Spleen (tissue), 11 donors: ENCODE results near the gene RNPS1. TPM values are rescaled to one million over a fixed set of nuclear protein-coding genes. Genes with fewer than 3 reads are reported as not detected.
A peak's percentile ranks its signal among the peaks of the same experiment; 100 is the strongest.
"Not testable (repeated sequence)": the region's sequence is repeated elsewhere in the genome, so short reads cannot be mapped to it uniquely, and the experiment has no call there.

Experiments
- DNase-seq: peaks from one replicate; pipeline ENCODE4 v3.0.0-alpha.2; 2020
- H3K27ac ChIP-seq, 8 donors: fragments of 200-600 bp; sonication (generic) in 7 of 8; 1 replicate in 4 of 8; 2 replicates in 4 of 8; pipeline versions ENCODE4 v1.5.0 to v1.8.0; 2016 to 2021; ENCODE audit warnings: inconsistent platforms in 4 of 8, mild to moderate bottlenecking in 4 of 8, moderate library complexity in 1 of 8
- H3K27me3 ChIP-seq, 7 donors: fragments of 200-600 bp; sonication (generic) in 6 of 7; replicated peaks in 1 of 7; 1 replicate in 4 of 7; 2 replicates in 3 of 7; pipeline versions ENCODE4 v1.5.0 to v1.8.0; 2016 to 2021; ENCODE audit warnings: inconsistent platforms in 3 of 7, mild to moderate bottlenecking in 1 of 7
- H3K36me3 ChIP-seq, 6 donors: fragments of 200-600 bp; sonication (generic) in 5 of 6; 1 replicate in 4 of 6; 2 replicates in 2 of 6; pipeline versions ENCODE4 v1.5.0 to v1.8.0; 2016 to 2021; ENCODE audit warnings: inconsistent platforms in 2 of 6
- H3K4me1 ChIP-seq, 6 donors: fragments of 200-600 bp; sonication (generic) in 5 of 6; 1 replicate in 3 of 6; 2 replicates in 3 of 6; pipeline versions ENCODE4 v1.5.0 to v1.8.0; 2016 to 2021; ENCODE audit warnings: inconsistent platforms in 3 of 6
- H3K4me3 ChIP-seq, 8 donors: fragments of 200-600 bp; sonication (generic) in 7 of 8; 1 replicate in 4 of 8; 2 replicates in 4 of 8; pipeline versions ENCODE4 v1.5.0 to v1.8.0; 2016 to 2021; ENCODE audit warnings: inconsistent platforms in 4 of 8, mild to moderate bottlenecking in 4 of 8, moderate library complexity in 2 of 8
- H3K9me3 ChIP-seq, 8 donors: fragments of 200-600 bp; sonication (generic) in 7 of 8; 1 replicate in 4 of 8; 2 replicates in 4 of 8; pipeline versions ENCODE4 v1.5.0 to v1.8.0; 2016 to 2021; ENCODE audit warnings: inconsistent platforms in 4 of 8
- CTCF ChIP-seq, 11 experiments: fragments of 200-600 bp in 7 of 11; fragments of 450-650 bp in 4 of 11; sonication (generic) in 4 of 11; IDR thresholded peaks in 8 of 11; conservative IDR thresholded peaks in 3 of 11; 1 replicate in 7 of 11; 2 replicates in 4 of 11; pipeline versions ENCODE4 v1.4.0 to v1.8.0; 2016 to 2021; ENCODE audit warnings: antibody characterized with exemption in 11 of 11, inconsistent platforms in 4 of 11, mild to moderate bottlenecking in 1 of 11
- POLR2A ChIP-seq, 3 donors: fragments of 450-650 bp; IDR thresholded peaks; one replicate each; pipeline ENCODE4 v1.5.1; 2017; ENCODE audit warnings: antibody characterized with exemption in 3 of 3, mild to moderate bottlenecking in 1 of 3
- POLR2AphosphoS5 ChIP-seq, 3 donors: sonication (generic); formaldehyde crosslinking; IDR thresholded peaks; one replicate each; pipeline ENCODE4 v1.5.1; 2017; ENCODE audit warnings: antibody characterized with exemption in 3 of 3
- WGBS, 5 donors: extraction: QIAGEN DNeasy Blood & Tissue Kit in 3 of 5; methylation state at CpG; one replicate each; pipeline versions ENCODE4 v1.1.5 to v1.1.7; 2013 to 2018; 5-methylcytosine and 5-hydroxymethylcytosine counted together
- intact Hi-C: fragments of 100-400 bp; cut with DNase I; formaldehyde crosslinking; loops from one replicate; pipeline ENCODE4 v1.15.0; 2023; ENCODE audit warnings: low total_unique reads
- polyA plus RNA-seq, 3 donors: library from polyadenylated mRNA; stranded (reverse); fragments of 200-250 nt; gene quantifications; one replicate each; pipeline ENCODE4 v1.2.1, GENCODE V29; 2013
- total RNA-seq, 7 donors: library from RNA; depleted of rRNA in 3 of 7; stranded (reverse); fragments of >200 nt in 3 of 7; fragmentation: NEBNext Ultra II Directional in 4 of 7; extraction: Animal tissue kit (Norgen Biotek cat#: 25700) in 4 of 7; gene quantifications; one replicate each; pipeline versions ENCODE4 v1.1.0 to v1.2.1, GENCODE V29; 2016 to 2021
- donor health status: healthy with polysubstance abuse.
- donor health status: DM: no; HTN: no; CAD: no; lungs with moderate emphysema.
- donor health status: DM: no; HTN: no; CAD: no.
- donor health status: Bipolar disorder and iron deficiency.
- donor health status: healthy.
- donor health status: DM: no; HTN: no; CAD: no.
- donor health status: DM: yes; HTN: yes; CAD: no.

The RNPS1 gene
- total and polyA plus RNA-seq, 10 donors, result 119 to 180 (median 130) TPM

- Histone ChIP-seq H3K4me3 (no peak overlapping the region), H3K27me3 (peaks cover 0 to 8% (median 6%) of the 10 kb centered on the region in 7 donors), H3K27ac (no peak overlapping the region), H3K36me3 (peaks cover 0 to 86% (median 45%) of the 10 kb centered on the region in 6 donors), H3K4me1 (peaks cover 0 to 21% (median 4%) of the 10 kb centered on the region in 6 donors), H3K9me3 (no peaks in the 10 kb centered on the region)
- TF ChIP-seq POLR2AphosphoS5 (IDR thresholded peaks at IDR 0.05) (peak in 2 of 3 donors; percentile 7 to 8), CTCF (IDR thresholded peaks at IDR 0.05 in 8 of 11, conservative IDR thresholded peaks at IDR 0.05 in 3 of 11) (no peak)
- WGBS, 5 donors, result 69 to 82% (median 80%) methylated on average over 10 to 11 of the region's 11 CpGs
- DNase-seq, result no peak
- intact Hi-C loops, result no loop called here
Observed at GRCh38 chr16:2242598-2242997, 25.3 kb downstream of the RNPS1 start.

GRCh38 chr16:2240331-2240730 lies 27.6 kb downstream of the RNPS1 start:
- DNase-seq, H3K9me3 ChIP-seq, intact Hi-C loops, H3K27ac ChIP-seq, H3K4me3 ChIP-seq: not testable (repeated sequence)
- Histone ChIP-seq H3K27me3 (peaks cover 0 to 30% (median 26%) of the 10 kb centered on the region in 7 donors), H3K4me1 (peaks cover 11 to 43% (median 19%) of the 10 kb centered on the region in 6 donors), H3K36me3 (peaks cover 0 to 88% (median 36%) of the 10 kb centered on the region in 6 donors)
- WGBS, 5 donors, result 80 to 89% (median 87%) methylated on average over 9 of the region's 9 CpGs

GRCh38 chr16:2238838-2239675 lies 28.9 kb downstream of the RNPS1 start:
- Histone ChIP-seq H3K27ac (no peak overlapping the region), H3K4me3 (no peak overlapping the region), H3K4me1 (peaks cover 11 to 44% (median 19%) of the 10 kb centered on the region in 6 donors), H3K27me3 (peaks cover 0 to 43% (median 26%) of the 10 kb centered on the region in 7 donors), H3K9me3 (no peaks in the 10 kb centered on the region), H3K36me3 (peaks cover 4 to 88% (median 37%) of the 10 kb centered on the region in 6 donors)
- intact Hi-C loops, result no loop called here
- no peak for DNase-seq
- no peak for TF ChIP-seq POLR2AphosphoS5 (IDR thresholded peaks at IDR 0.05)
- no peak for TF ChIP-seq CTCF (IDR thresholded peaks at IDR 0.05 in 8 of 11, conservative IDR thresholded peaks at IDR 0.05 in 3 of 11)
- no peak for TF ChIP-seq POLR2A (IDR thresholded peaks at IDR 0.05)
- WGBS, 5 donors, result 78 to 89% (median 86%) methylated on average over 12 to 15 of the region's 15 CpGs

- peaks cover 0 to 49% (median 26%) of the 10 kb centered on the region in 7 donors for H3K27me3 ChIP-seq
- intact Hi-C loops, result no loop called here
- no peak overlapping the region for H3K27ac ChIP-seq
- TF ChIP-seq POLR2AphosphoS5 (IDR thresholded peaks at IDR 0.05), result peak in 2 of 3 donors; percentile 5 to 7
- no peak for TF ChIP-seq CTCF (IDR thresholded peaks at IDR 0.05 in 8 of 11, conservative IDR thresholded peaks at IDR 0.05 in 3 of 11)
- H3K4me3 ChIP-seq, result no peak overlapping the region
- H3K4me1 ChIP-seq, result peaks cover 11 to 42% (median 19%) of the 10 kb centered on the region in 6 donors
- 56 to 74% (median 68%) methylated on average over 10 to 18 of the region's 18 CpGs for WGBS, 5 donors
- no peaks in the 10 kb centered on the region for H3K9me3 ChIP-seq
- peaks cover 8 to 88% (median 38%) of the 10 kb centered on the region in 6 donors for H3K36me3 ChIP-seq
- no peak for DNase-seq
Observed at GRCh38 chr16:2238150-2238837, 29.6 kb downstream of the RNPS1 start.
